ENCODE results near the gene PAX3. TPM values are rescaled to one million over a fixed set of nuclear protein-coding genes. Genes with fewer than 3 reads are reported as not detected.

The PAX3 gene
- 0.38 and 7.6 TPM in 2 replicates for total RNA-seq (ENCODE audit: low replicate concordance)

GRCh38 chr2:222298311-222299150 is at the start of gene PAX3:
TSS of gene PAX3 (minus strand) at chr2:222298998. CDS start at chr2:222298615, 383 bp downstream.

Other genes with a start within 250 kb of the PAX3 start
- gene SGPP2, start 125.5 kb upstream of the PAX3 start, total RNA-seq (ENCODE audit: low replicate concordance), result not detected in 2 replicates